ENCODE data around the gene ACP4. TPM values are rescaled to one million over a fixed set of nuclear protein-coding genes. Genes with fewer than 3 reads are reported as not detected.
"Not testable (repeated sequence)": the region's sequence is repeated elsewhere in the genome, so short reads cannot be mapped to it uniquely, and the experiment has no call there.

The ACP4 gene
- total and polyA plus RNA-seq, 2 experiments from 2014 or later: not detected

GRCh38 chr19:50764409-50764808 lies 25.8 kb upstream of the ACP4 start:
- WGBS (ENCODE audit: low lambda C conversion rate, missing lambda C conversion rate): 79% methylated on average over 7 of the region's 7 CpGs
- Histone ChIP-seq H3K4me3 (no peak overlapping the region), H3K4me2 (no peak overlapping the region), H3K27me3 (no peaks in the 10 kb centered on the region), H3K27ac (no peak overlapping the region), H3K4me1 (ENCODE audit: insufficient read depth) (no peaks in the 10 kb centered on the region), H4K20me1 (ENCODE audit: insufficient read depth, poor library complexity, severe bottlenecking) (no peaks in the 10 kb centered on the region), H2AFZ (no peak overlapping the region), H3K9me2 (replicated peaks; ENCODE audit: insufficient read depth) (no peaks in the 10 kb centered on the region), H3K36me3 (replicated peaks; ENCODE audit: insufficient read depth, low read depth) (no peaks in the 10 kb centered on the region), H3K9me3 (ENCODE audit: low read depth) (no peaks in the 10 kb centered on the region), H3K79me2 (no peaks in the 10 kb centered on the region)
- no peak for TF ChIP-seq CTCF (IDR thresholded peaks at IDR 0.05; ENCODE audit: poor library complexity)
- TF ChIP-seq EZH2 (IDR thresholded peaks at IDR 0.05; ENCODE audit: borderline replicate concordance): no peak
- TF ChIP-seq EZH2phosphoT487 (IDR thresholded peaks at IDR 0.05; ENCODE audit: low read depth, severe bottlenecking, unreplicated experiment): no peak
- DNase-seq (ENCODE audit: low spot score): no peak

- not testable (repeated sequence) for H3K27me3 ChIP-seq; H4K20me1 ChIP-seq (ENCODE audit: insufficient read depth, poor library complexity, severe bottlenecking); H3K36me3 ChIP-seq (replicated peaks; ENCODE audit: insufficient read depth, low read depth); H3K4me3 ChIP-seq; H3K9me2 ChIP-seq (replicated peaks; ENCODE audit: insufficient read depth); H2AFZ ChIP-seq; DNase-seq (ENCODE audit: low spot score); H3K4me1 ChIP-seq (ENCODE audit: insufficient read depth); H3K9me3 ChIP-seq (ENCODE audit: low read depth); H3K4me2 ChIP-seq; H3K27ac ChIP-seq; H3K79me2 ChIP-seq
- 78% methylated on average over 11 of the region's 12 CpGs for WGBS (ENCODE audit: low lambda C conversion rate, missing lambda C conversion rate)
Observed at GRCh38 chr19:50766746-50767145, 23.5 kb upstream of the ACP4 start.

GRCh38 chr19:50767263-50767662 lies 23.0 kb upstream of the ACP4 start:
- H3K27ac ChIP-seq; DNase-seq (ENCODE audit: low spot score); H3K79me2 ChIP-seq; H3K4me2 ChIP-seq; H3K36me3 ChIP-seq (replicated peaks; ENCODE audit: insufficient read depth, low read depth); H2AFZ ChIP-seq; H3K4me1 ChIP-seq (ENCODE audit: insufficient read depth); H3K4me3 ChIP-seq; H3K9me2 ChIP-seq (replicated peaks; ENCODE audit: insufficient read depth); H3K27me3 ChIP-seq; H3K9me3 ChIP-seq (ENCODE audit: low read depth); H4K20me1 ChIP-seq (ENCODE audit: insufficient read depth, poor library complexity, severe bottlenecking): not testable (repeated sequence)
- 22% methylated on average over 5 of the region's 5 CpGs for WGBS (ENCODE audit: low lambda C conversion rate, missing lambda C conversion rate)

- Histone ChIP-seq H3K27ac (no peak overlapping the region), H3K4me2 (no peak overlapping the region), H3K4me1 (ENCODE audit: insufficient read depth) (no peaks in the 10 kb centered on the region), H2AFZ (no peak overlapping the region), H3K9me3 (ENCODE audit: low read depth) (no peaks in the 10 kb centered on the region), H3K27me3 (no peaks in the 10 kb centered on the region), H4K20me1 (ENCODE audit: insufficient read depth, poor library complexity, severe bottlenecking) (no peaks in the 10 kb centered on the region), H3K36me3 (replicated peaks; ENCODE audit: insufficient read depth, low read depth) (no peaks in the 10 kb centered on the region), H3K4me3 (no peak overlapping the region), H3K9me2 (replicated peaks; ENCODE audit: insufficient read depth) (no peaks in the 10 kb centered on the region), H3K79me2 (no peaks in the 10 kb centered on the region)
- DNase-seq (ENCODE audit: low spot score): no peak
- no peak for TF ChIP-seq CTCF (IDR thresholded peaks at IDR 0.05; ENCODE audit: poor library complexity)
- no peak for TF ChIP-seq EZH2 (IDR thresholded peaks at IDR 0.05; ENCODE audit: borderline replicate concordance)
- no peak for TF ChIP-seq EZH2phosphoT487 (IDR thresholded peaks at IDR 0.05; ENCODE audit: low read depth, severe bottlenecking, unreplicated experiment)
- WGBS (ENCODE audit: low lambda C conversion rate, missing lambda C conversion rate): 88% methylated on average over 5 of the region's 5 CpGs
Observed at GRCh38 chr19:50768277-50768676, 21.9 kb upstream of the ACP4 start.

GRCh38 chr19:50770164-50770563 lies 20.1 kb upstream of the ACP4 start, which contains the start of gene GPR32:
TSS of gene GPR32 (plus strand) at chr19:50770464. CDS start at chr19:50770601, 137 bp downstream.
- not testable (repeated sequence) for H3K79me2 ChIP-seq; H3K9me2 ChIP-seq (replicated peaks; ENCODE audit: insufficient read depth); H2AFZ ChIP-seq; H3K36me3 ChIP-seq (replicated peaks; ENCODE audit: insufficient read depth, low read depth); H4K20me1 ChIP-seq (ENCODE audit: insufficient read depth, poor library complexity, severe bottlenecking); H3K4me2 ChIP-seq; H3K9me3 ChIP-seq (ENCODE audit: low read depth); H3K4me3 ChIP-seq; DNase-seq (ENCODE audit: low spot score); H3K4me1 ChIP-seq (ENCODE audit: insufficient read depth); H3K27me3 ChIP-seq; H3K27ac ChIP-seq
- 62% methylated on average over 2 of the region's 2 CpGs for WGBS (ENCODE audit: low lambda C conversion rate, missing lambda C conversion rate)

All from hepatocyte (in vitro differentiated cells).